Activated CD4-positive, alpha-beta T cell treated with anti-CD3 and anti-CD28 coated beads, Interleukin-2, Interleukin-4, amounts not matched to agents 100 ng/mL and 50 ng/mL, durations not matched to agents 16 hours and 8 hours (primary cell): ENCODE measurements around the gene DPP9.
A peak's percentile ranks its signal among the peaks of the same experiment; 100 is the strongest.

Experiments
- DNase-seq: peaks from one replicate; pipeline ENCODE4 v3.0.0-alpha.2; 2020; ENCODE audit warnings: low spot score

DPP9 gene

GRCh38 chr19:4656102-4656501 lies 67.5 kb downstream of the DPP9 start:
- DNase-seq, result no peak

- no peak for DNase-seq
These were observed 68.9 kb downstream of the DPP9 start for GRCh38 chr19:4654437-4655361.

- DNase-seq, result no peak
These were observed 69.7 kb downstream of the DPP9 start for GRCh38 chr19:4653793-4654436.

- no peak for DNase-seq
These were observed 71.6 kb downstream of the DPP9 start for GRCh38 chr19:4652075-4652474.

GRCh38 chr19:4650159-4650558 lies 73.5 kb downstream of the DPP9 start:
- no peak for DNase-seq

GRCh38 chr19:4649392-4650047 lies 74.1 kb downstream of the DPP9 start:
- no peak for DNase-seq

GRCh38 chr19:4647676-4648644 lies 75.7 kb downstream of the DPP9 start:
- no peak for DNase-seq

- DNase-seq, result no peak
These were observed 77.9 kb downstream of the DPP9 start for GRCh38 chr19:4645718-4646117.

GRCh38 chr19:4642625-4643024 lies 81.0 kb downstream of the DPP9 start:
- no peak for DNase-seq

GRCh38 chr19:4641132-4641531 lies 82.5 kb downstream of the DPP9 start:
- no peak for DNase-seq

GRCh38 chr19:4640247-4641000 lies 83.2 kb downstream of the DPP9 start:
- DNase-seq, result no peak

- no peak for DNase-seq
These were observed 84.0 kb downstream of the DPP9 start for GRCh38 chr19:4639531-4640246.

GRCh38 chr19:4638828-4639530 lies 84.7 kb downstream of the DPP9 start, which contains the start of gene TNFAIP8L1:
Gene TNFAIP8L1 (plus strand): TSS chr19:4639516. CDS start chr19:4651870, 12,354 bp downstream.
- DNase-seq, result peak; percentile 99

GRCh38 chr19:4638317-4638716 lies 85.3 kb downstream of the DPP9 start:
- no peak for DNase-seq

- no peak for DNase-seq
These were observed 86.9 kb downstream of the DPP9 start for GRCh38 chr19:4636761-4637160.

- DNase-seq, result peak; percentile 75
These were observed 87.4 kb downstream of the DPP9 start for GRCh38 chr19:4636151-4636717.

GRCh38 chr19:4635754-4636116 lies 87.9 kb downstream of the DPP9 start:
- no peak for DNase-seq

- peak; percentile 64 for DNase-seq
These were observed 90.3 kb downstream of the DPP9 start for GRCh38 chr19:4633140-4633967.
